ENCODE measurements around the gene CDH4.

CDH4 gene

DNA sequence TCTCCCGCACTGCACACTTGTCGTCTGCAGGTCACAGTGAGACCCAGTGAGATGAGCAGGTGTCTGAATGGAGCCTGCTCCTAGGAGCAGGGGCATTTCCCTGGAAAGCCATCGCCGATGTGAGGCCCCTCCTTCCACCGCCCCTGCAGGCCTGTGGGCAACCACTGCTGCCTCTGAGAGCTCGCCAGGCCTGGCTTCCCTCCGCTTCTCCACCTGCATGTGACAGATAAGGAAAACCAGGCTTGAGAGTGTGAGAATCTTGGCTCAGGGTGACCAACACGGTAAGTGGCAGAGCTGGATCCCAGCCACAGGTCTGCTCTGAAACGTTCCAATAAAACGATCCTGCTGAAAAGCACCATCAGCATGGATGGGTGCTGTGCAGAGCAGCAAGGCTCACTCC is 332.8 kb downstream of the CDH4 start:
- TF ChIP-seq ZBTB7A (IDR thresholded peaks at IDR 0.05; ENCODE audit: low read depth) (no peak), CEBPB (IDR thresholded peaks at IDR 0.05) (no peak), NFIC (IDR thresholded peaks at IDR 0.05) (no peak), CREB1 (IDR thresholded peaks at IDR 0.05; ENCODE audit: low read depth) (no peak), TAF1 (IDR thresholded peaks at IDR 0.05; ENCODE audit: low read depth) (no peak), EP300 (IDR thresholded peaks at IDR 0.05; ENCODE audit: borderline replicate concordance) (no peak), YY1 (IDR thresholded peaks at IDR 0.05; ENCODE audit: low read depth) (no peak), FOXM1 (IDR thresholded peaks at IDR 0.05; ENCODE audit: borderline replicate concordance, low read depth) (no peak)

DNA sequence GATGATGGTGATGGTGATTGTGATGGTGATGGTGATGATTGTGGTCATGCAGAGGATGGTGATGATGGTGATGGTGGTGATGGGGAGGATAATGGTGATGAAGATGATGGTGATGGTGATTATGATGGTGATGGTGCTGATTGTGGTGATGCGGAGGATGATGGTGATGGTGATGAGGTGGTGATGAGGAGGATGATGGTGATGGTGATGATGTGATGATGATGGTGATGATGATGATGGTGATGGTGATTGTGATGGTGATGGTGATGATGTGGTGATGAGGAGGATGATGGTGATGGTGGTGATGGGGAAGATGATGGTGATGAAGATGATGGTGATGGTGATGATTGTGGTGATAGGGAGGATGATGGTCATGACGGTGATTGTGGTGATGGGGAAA is 333.7 kb downstream of the CDH4 start:
- TF ChIP-seq, protein P1, sequence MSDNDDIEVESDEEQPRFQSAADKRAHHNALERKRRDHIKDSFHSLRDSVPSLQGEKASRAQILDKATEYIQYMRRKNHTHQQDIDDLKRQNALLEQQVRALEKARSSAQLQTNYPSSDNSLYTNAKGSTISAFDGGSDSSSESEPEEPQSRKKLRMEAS (IDR thresholded peaks at IDR 0.05), result no peak
- TF ChIP-seq RAD21 (IDR thresholded peaks at IDR 0.05; ENCODE audit: low read depth) (no peak), YY1 (IDR thresholded peaks at IDR 0.05; ENCODE audit: low read depth) (no peak)

DNA sequence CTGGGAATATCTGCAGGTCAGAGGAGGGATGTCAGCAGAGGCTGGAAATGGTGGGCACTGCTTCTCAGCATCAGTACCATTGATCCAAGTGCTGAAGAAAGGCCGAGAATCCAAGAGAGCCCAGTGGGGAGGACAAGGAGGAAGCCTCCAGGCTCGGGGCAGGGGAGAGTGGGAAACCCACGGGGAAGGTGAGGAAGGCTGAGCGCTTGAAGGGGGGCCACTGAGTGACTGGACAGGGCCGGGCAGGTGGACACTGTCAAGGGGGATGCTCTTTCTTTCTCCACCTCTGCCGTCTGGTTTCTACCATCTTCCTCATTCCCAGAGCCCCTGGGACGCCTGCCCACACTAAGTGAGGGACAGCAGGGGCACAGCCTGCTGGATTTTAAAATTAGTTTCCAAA is 335.0 kb downstream of the CDH4 start:
- no peak for TF ChIP-seq YY1 (IDR thresholded peaks at IDR 0.05; ENCODE audit: low read depth)
- no peak for TF ChIP-seq TAF1 (IDR thresholded peaks at IDR 0.05; ENCODE audit: low read depth)
- no peak for TF ChIP-seq TEAD4 (IDR thresholded peaks at IDR 0.05)
- TF ChIP-seq, protein P2, sequence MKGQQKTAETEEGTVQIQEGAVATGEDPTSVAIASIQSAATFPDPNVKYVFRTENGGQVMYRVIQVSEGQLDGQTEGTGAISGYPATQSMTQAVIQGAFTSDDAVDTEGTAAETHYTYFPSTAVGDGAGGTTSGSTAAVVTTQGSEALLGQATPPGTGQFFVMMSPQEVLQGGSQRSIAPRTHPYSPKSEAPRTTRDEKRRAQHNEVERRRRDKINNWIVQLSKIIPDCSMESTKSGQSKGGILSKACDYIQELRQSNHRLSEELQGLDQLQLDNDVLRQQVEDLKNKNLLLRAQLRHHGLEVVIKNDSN (IDR thresholded peaks at IDR 0.05), result no peak
- TF ChIP-seq EGR1 (IDR thresholded peaks at IDR 0.05), result no peak

DNA sequence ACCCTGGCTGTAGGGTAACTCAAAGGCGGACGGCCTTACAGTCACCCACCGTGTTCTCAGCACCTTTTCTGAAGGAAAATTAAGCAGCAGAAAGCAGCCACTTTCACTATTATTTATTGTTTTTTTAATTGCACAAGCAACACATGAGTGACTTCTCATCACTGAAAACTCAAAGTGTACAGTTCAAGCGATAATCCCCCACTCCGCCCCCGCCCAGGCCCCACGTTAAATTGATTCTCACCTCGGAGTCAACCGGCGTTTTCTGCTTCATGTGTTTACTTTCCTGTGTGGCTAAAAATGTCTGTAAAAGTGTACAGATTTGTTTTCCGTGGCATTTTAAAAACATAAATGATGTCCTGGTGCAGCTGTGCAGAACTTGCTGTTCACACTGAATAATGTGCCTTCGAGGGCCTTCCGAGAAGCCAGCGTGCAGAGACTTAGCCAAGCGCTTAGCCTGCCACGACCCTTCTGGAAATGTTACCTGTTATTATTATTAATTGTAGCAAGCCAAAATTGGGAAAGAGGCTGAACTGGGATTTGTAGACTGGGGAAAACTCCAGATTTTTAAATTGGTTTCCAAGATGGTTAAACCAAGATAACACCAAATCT is 335.7 kb downstream of the CDH4 start:
- TF ChIP-seq CEBPB (IDR thresholded peaks at IDR 0.05) (no peak), TEAD4 (IDR thresholded peaks at IDR 0.05) (no peak), CREB1 (IDR thresholded peaks at IDR 0.05; ENCODE audit: low read depth) (no peak), NFIC (IDR thresholded peaks at IDR 0.05) (no peak), TAF1 (IDR thresholded peaks at IDR 0.05; ENCODE audit: low read depth) (no peak), EP300 (IDR thresholded peaks at IDR 0.05; ENCODE audit: borderline replicate concordance) (no peak), YY1 (IDR thresholded peaks at IDR 0.05; ENCODE audit: low read depth) (no peak), RAD21 (IDR thresholded peaks at IDR 0.05; ENCODE audit: low read depth) (no peak), ZBTB7A (IDR thresholded peaks at IDR 0.05; ENCODE audit: low read depth) (no peak), FOXM1 (IDR thresholded peaks at IDR 0.05; ENCODE audit: borderline replicate concordance, low read depth) (no peak), EGR1 (IDR thresholded peaks at IDR 0.05) (no peak), TCF12 (IDR thresholded peaks at IDR 0.05; ENCODE audit: low read depth) (no peak)
- TF ChIP-seq, protein P3, sequence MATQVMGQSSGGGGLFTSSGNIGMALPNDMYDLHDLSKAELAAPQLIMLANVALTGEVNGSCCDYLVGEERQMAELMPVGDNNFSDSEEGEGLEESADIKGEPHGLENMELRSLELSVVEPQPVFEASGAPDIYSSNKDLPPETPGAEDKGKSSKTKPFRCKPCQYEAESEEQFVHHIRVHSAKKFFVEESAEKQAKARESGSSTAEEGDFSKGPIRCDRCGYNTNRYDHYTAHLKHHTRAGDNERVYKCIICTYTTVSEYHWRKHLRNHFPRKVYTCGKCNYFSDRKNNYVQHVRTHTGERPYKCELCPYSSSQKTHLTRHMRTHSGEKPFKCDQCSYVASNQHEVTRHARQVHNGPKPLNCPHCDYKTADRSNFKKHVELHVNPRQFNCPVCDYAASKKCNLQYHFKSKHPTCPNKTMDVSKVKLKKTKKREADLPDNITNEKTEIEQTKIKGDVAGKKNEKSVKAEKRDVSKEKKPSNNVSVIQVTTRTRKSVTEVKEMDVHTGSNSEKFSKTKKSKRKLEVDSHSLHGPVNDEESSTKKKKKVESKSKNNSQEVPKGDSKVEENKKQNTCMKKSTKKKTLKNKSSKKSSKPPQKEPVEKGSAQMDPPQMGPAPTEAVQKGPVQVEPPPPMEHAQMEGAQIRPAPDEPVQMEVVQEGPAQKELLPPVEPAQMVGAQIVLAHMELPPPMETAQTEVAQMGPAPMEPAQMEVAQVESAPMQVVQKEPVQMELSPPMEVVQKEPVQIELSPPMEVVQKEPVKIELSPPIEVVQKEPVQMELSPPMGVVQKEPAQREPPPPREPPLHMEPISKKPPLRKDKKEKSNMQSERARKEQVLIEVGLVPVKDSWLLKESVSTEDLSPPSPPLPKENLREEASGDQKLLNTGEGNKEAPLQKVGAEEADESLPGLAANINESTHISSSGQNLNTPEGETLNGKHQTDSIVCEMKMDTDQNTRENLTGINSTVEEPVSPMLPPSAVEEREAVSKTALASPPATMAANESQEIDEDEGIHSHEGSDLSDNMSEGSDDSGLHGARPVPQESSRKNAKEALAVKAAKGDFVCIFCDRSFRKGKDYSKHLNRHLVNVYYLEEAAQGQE (IDR thresholded peaks at IDR 0.05; ENCODE audit: low read depth), result no peak
- TF ChIP-seq, protein P1 (IDR thresholded peaks at IDR 0.05), result no peak
- TF ChIP-seq, protein P2 (IDR thresholded peaks at IDR 0.05), result no peak

DNA sequence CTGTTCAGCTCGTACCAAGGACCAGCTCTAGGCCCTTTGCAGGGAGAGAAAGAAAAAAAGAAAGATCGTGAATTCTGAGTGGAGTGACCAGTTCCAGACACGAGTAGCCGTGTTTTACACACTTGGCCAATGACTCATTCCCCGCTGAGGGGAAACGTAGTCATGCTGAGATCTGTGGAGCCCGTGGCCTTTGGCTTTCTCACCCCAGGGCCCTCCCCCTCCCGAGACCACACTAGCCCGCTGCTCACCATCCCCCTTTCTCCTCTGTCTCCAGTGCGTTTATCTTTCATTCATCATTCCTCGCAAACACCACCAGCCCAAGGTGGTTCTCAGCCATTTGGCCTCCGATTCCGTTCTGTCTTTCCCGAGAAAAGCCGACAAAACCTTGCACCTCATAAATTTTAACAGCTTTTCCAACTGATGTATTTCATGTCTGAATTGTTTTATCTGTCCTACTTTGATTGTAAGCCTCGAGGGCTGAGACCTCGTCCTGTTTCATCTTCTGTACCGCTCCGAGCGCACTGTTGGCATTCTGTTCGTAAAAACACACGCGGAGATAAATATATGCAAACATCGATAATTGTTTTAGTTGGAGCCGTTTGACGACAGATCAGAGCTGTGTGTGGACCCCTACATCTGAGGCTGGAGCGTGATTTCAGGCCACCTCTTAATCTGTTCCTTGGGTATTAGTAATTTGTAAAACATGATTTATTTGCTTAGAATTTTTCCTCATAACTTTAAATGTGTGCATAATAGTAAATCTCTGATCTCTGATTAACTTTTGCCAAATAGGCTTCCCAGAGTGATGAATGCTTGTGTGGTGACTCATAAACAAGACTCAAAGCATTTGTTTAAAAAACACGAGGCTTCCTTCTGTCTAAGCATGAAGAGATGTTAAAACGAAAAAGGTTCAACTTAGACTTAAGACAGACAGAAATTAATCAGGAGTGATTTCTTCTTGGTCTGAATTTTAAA is 336.6 kb downstream of the CDH4 start:
- TF ChIP-seq CEBPB (IDR thresholded peaks at IDR 0.05) (no peak), TEAD4 (IDR thresholded peaks at IDR 0.05) (no peak), ZBTB7A (IDR thresholded peaks at IDR 0.05; ENCODE audit: low read depth) (no peak), TAF1 (IDR thresholded peaks at IDR 0.05; ENCODE audit: low read depth) (no peak)
- TF ChIP-seq, protein P3 (IDR thresholded peaks at IDR 0.05; ENCODE audit: low read depth), result no peak
- TF ChIP-seq, protein P2 (IDR thresholded peaks at IDR 0.05), result no peak
- TF ChIP-seq, protein P1 (IDR thresholded peaks at IDR 0.05), result no peak

Measured in Ishikawa (cell line).